ENCODE data around the gene F2.
"Not testable (repeated sequence)": the region's sequence is repeated elsewhere in the genome, so short reads cannot be mapped to it uniquely, and the experiment has no call there.

F2 gene

DNA sequence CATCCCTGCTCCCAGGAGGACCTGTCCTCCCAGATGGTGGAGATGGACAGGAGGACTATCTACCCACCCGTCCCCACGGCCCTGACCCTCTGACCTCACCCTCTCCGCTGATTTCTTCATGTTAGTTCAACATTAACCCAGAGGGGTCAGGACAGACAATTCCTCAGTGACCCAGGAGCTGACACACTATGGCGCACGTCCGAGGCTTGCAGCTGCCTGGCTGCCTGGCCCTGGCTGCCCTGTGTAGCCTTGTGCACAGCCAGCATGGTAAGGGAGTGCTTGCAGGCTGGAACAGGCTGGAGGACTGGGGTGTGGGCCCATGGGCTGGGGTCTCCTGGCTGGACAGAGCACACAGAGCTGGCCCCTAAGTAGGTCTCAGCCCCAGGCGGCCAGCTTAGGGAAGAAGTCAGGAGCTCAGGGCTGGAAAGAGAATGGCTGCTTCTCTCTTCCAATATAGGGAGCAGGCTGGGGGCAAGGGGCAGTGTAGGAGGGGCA lies at the start of gene F2:
F2 (plus strand) TSS at position 166 of the 495 bp plus-strand sequence; CDS start at position 189, 23 bp downstream.
- no peak for DNase-seq

DNA sequence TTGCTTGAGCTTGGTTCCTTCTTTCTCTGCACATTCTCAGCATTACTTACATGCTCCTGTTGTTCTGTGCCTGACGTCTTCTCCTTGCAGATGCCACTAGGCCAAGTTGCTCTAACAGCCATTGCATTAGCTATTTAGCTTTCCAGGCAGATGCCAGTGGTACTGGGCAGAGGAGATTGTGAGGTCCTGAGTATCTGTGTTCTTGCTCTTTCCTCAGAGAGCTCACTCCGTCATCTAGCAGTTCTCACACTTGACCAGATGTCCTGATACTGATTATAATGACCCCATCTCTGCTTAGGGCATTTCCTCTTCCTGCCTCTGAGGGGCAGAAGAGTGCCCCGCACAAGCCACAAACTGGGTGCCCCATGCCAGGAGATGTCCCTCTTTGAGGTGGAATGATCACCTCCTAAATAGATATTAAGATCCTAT lies 49.3 kb upstream of the F2 start:
- DNase-seq = no peak

DNA sequence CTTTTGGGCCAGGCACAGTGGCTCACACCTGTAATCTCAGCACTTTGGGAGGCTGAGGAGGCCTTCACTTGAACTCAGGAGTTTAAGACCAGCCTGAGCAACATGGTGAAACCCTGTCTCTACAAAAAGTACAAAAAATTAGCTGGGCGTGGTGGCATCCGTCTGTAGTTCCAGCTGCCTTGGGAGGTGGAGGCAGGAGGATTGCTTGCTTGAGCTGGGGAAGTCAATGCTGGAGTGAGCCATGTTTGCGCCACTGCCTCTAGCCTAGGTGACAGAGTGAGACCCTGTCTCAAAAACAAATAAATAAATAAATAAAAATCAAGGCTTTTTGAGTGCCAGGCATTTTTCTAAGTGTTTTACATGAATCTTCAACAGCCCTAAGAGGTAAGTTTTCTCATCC lies 48.5 kb upstream of the F2 start:
- not testable (repeated sequence) for DNase-seq

DNA sequence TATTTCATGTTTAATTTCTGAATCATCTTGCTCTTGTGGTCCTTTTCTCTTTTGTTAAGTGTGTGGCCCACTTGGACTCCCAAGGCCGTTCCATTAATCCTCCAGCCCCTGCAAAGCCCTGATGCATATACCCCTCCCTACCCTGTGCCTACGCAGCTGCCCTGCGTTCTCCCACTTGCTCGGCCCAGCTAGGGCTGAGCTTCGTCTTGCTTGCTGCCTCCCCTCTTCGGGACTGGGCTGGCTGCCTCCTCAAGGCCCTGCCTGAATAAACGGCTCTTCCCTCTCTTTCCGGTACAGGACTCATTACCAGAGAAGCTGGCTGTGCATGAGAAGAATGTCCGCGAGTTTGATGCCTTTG lies 47.1 kb upstream of the F2 start:
- no peak for DNase-seq

DNA sequence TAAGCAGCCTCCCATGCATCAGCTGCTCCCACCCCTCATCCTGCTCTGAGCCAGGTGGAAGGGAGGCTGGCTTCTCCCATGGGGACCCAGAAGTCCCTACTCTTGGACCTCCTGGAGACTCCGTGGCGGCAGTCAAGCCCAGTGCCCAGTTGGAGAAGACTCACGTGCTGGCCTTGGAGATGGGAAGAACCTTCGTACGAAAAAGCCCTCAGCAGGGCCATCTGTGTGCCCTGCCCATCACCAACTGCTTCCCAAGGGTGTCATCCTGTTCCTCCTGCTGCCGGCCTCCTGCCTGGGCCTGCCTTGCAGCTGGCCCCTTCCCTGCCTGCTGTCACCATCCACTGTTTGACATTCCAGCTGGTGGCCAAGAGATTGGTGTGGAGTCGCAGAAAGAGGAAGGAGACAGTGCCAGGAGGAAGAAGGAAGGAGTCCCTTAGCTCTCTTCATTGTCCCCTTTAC lies 46.6 kb upstream of the F2 start:
- DNase-seq = no peak

DNA sequence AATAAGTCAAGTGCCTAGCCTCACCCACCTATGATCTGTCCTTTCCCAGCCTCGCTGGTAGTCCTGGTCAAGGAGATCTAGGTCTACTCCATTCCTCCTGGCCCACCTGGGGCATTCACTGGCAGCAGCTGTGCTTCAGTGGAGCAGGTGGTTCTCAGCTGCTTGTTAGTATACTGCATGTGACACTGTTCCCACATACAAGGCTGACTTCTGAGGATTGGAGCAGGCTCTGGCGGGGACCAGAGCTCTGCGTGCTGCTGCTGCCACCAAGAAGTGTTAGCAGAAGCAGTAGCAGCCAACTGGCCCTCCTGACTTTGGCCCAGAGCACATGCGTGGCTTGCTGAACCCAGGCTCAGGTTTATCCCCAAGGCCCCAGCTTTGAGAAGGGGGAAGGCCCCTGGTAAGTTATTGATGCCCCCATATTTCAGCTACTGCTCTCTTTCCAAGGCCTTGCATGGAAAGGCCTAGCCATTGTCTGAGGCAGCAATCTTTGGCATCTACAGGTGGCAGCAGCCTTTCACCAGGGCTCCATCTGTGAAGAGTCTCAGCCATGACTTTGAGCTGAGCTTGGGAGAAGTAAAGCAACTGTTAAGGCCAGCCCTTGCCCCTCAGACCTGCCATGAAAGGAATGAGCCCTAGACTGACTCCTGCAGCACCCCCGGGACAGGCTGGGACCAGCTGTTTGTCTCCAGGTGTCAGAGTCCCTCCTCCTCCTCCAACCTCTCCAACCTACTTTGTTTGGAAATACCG lies 45.1 kb upstream of the F2 start:
- no peak for DNase-seq

DNA sequence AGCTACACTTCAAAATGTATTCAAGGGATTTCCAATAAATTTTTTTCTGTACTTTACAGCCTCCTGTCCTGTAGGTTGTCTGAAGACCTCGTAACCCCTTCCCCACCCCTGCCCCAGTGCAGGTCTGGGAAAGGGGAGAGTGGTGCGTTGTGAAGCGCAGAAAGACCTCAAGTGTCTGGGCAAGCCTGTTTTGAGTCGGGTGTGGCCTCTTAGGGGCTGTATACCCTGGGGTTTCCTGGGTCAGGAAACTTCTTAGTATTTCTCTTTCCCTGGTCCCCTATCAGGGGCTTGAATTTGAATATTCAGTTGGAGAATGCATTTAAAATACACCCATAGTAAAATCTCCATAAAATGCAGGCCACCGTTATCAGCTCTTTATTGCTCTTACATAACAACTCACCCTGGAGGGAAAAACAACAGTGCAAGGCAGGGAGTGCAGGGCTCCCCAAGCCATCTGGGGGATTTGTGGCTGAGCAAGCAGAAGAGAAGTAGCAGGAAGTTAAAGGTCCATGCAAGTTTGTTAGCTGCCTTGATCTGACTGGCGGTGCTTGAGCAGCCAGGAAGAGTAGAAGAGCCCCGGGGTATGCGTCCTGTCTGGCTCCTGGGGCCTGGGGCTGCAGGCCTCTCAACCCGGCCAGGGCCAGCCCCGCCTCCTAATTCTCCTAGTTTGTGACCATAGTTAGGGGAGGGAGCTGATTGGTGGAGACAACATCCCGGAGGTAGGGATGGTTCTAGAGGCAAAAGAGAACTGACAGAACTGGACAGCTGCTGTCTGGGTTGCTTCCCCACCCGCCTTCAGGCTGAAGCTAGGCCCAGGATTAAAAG lies 44.3 kb upstream of the F2 start:
- DNase-seq = no peak

DNA sequence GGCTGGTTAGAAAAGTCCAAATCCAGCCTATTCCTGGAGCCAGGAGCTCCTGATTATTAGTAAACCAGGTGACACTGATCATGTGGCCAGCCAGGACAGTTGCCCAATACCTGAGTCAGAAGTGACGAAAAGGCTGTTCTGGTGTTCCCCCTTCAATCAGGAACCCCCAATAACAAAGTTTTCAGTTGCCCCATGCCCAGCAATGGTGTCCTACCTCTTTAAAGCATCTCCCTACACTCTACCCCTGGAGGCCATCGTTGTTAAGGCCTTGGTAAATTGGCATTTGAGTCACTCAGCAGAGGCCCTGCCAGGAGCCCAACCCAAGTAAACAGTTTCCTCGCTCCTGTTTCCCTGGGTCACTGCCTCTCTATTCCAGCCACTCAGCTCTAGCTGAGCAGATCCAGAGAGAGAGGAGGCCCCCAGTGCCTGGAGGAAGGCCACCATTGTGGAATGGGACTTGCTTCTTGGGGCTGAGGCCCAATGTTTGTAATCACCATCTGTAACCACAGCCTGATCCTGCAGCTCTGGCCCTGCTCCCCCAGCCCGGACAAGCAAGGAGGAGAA lies 43.6 kb upstream of the F2 start:
- no peak for DNase-seq

DNA sequence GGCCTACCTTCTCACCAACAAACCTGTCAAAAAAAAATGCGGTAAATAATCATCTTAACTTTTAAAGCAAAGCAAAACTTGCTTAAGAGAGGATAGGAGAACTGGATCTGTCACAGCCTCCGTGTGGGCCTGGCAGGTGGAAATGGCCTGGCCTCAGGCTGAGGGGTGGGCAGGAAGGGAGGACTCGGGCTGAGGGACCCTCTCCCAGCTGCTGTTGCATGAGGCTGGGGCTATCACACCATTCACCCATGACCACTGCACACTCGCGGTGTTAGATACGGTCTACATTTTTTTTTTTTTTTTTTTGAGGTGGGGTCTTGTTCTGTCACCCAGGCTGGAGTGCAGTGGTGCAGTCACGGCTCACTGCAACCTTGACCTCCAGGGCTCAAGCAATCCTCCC lies 43.1 kb upstream of the F2 start:
- DNase-seq = no peak

DNA sequence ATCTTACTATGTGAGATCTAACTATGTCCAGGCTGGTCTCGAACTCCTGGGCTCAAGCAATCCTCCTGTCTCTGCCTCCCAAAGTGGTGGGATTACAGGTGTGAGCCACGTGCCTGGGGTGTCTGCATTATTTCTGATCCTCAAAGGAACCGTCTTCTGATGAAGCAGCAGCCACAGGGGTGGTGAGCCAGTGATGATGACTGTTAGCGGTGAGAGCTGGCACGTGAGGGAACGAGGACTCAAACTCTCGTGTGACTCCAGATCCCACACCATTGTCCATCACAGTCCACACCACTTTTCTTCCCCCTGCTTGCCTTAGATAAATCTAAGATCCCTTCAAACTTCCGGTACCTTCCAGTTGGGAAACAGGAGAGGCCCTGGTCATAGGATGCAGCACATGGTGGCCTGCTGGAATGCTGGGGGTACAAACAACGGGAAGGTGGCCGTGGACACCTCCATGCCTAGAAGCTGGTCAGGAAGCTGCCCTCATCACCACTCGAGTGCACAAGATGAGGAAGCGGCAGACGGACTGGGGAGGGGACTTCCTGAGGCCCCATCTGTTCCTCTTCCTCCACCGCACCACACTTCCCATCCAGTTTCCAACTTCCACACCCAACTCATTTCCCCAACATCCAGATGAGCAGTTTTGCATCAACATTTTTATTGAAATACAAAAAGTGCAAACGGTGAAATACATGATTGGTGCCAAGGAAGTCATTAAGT lies 42.4 kb upstream of the F2 start:
- no peak for DNase-seq

DNA sequence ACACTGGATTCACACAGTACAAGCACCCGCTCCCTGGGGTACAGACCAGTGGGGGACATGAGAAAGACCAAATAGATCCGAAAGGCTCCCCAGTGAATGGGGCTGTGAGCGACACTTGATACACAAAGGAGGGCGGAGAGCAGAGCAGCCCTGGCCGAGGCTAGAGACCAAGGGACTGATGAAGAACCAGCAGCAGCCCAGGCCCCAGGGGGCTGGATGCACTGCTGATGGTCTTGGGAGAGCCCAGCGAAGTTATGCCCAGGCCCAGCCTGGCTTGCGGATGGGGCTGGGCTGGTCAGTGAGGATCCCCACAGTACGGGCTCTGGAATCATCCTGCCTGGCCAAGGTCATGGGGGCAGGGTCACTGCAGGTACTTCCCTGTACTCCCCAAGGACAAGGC lies 41.8 kb upstream of the F2 start:
- no peak for DNase-seq

DNA sequence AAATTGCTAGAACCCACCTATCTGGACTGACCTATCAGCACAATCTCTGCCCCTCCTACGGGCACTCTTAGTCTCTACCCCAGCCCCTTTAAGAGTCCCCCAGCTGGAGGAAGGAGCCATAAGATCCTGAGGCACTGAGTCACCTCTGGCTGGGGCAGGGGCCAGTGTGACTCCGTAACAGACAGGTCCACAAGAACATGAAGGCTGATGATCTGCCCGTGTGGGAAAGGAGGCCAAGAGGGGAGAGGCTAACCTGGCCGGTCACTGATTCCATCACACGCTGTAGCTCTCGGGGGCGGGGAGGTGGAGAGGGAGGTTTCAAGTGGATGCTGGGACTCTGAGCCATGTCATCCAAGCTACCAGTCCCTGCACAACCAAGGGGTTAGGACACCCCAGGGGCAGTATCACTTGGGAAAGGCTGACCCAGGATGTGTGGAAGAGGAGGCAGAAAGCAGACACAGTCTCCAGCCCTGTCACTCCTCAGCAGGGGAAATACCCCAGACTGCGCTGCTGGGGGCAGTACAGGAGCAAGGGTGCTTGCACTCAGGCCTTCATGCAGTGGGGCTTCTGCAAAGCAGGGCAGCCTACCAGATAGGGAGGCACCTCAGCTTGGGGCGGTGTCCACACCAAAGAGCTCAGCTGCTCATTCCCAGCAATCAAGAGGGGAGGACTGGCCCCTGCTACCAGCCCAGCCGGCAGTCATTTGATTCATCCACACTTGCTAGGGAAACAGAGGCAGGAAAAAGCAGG lies 40.8 kb upstream of the F2 start:
- DNase-seq = no peak

DNA sequence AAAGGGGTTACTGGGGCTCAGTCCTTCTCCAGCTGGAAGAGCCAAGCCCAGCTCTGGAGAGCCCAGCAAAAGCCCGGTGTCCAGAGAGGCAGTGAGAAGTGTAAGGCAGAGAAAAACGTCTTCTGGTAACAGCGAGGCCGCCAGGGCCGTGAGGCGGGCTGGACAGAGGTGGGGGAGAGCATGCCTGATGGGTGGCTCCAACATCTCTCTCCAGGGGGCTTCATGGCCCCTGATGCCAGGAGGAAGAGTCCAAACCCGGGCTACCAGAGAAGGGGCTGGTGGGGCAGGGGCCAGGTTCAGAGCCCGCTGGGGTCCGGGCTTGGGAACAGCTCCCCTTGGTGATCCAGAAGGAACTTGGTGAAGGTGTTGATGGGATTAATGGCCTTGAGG lies 40.3 kb upstream of the F2 start:
- no peak for DNase-seq

DNA sequence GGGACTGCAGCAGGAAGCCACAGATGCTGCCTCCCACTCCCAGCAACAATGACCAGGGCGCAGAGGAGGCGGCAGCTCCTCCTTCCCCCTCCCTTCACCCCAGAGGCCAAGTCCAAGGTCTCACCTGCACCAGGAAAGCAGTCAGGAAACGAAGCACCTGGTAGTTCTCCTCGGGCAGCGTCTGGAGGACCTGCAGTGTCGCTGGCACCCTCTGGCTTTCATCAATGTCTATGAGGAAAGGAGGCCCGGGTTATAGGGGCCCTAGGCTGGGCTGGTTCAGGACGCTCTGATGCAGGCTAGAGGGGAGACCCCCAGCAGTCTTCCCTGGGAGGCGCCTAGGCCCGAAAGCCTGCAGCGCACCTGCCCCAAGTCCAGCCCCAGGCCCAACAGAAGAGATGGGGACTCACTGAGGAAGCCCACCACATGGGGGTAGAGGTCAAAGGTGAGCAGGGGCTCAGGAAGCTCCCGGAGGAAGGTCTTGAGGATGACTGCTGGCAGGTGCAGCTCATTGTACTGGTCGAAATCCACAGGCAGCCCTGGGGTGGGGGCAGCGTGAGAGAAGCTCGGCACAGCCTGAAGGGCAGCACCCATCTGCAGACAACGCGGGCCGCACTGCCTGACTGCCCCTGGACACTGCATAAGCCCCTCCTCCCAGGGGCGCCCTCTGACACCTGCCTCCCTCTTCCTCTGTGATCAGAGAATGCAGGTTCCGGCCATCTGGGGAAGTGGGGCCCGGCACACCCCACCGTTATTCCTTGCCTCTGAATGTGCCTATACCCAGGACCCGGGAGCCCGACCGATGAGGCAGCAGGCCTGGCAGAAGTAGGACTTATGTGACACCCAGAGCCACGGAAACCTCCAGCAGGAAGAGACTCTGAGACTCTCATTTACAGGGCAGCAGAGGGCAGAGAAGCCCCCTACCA lies 39.5 kb upstream of the F2 start:
- no peak for DNase-seq

DNA sequence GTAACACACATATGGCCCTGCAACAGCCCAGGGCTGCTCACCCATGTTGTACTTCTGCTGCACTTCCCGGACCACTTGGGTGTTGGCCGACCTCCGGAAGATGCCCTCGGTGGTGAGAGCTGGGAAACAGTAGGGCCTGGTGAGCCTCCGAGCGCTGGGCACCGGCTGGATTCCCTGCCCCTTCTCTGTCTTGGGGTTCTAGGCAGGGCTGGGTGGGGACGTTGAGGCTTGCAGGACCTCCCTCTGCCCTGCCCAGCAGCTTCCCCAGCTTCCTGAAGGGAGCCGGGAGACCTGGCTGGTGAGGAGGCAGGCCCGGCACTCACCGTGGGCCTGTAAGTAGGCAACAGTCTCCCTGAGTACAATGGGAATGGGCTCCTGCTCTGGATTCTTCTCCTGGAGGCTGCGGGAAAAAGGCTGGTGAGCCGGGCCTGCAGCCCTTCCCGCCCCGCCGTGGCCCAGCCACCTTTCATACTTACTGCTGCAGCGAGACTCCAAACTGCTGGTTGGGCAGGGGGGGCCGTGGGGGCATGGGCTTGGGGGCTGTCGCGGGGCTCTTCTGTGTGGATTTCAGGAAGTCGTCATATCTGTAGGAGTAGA lies 38.8 kb upstream of the F2 start:
- DNase-seq = no peak

DNA sequence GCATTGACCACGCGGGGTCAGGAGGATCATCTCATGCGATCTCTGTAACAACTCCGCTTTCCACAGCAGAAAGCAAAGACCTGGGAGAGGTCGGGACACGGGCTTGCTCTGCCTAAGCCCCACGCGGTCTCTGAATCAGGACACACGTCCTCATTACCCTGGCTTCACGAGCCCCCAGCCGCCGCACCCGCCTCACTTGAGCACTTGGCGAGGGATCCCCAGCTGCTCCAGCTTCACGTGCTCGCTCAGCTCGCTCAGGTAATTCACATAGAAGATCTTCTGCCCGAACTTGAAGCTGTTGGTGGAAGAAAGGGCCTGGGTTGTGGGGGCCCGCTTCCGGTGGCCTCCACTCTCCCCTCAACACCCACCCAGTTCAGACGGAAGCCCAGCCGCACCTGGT lies 38.2 kb upstream of the F2 start:
- DNase-seq = no peak

DNA sequence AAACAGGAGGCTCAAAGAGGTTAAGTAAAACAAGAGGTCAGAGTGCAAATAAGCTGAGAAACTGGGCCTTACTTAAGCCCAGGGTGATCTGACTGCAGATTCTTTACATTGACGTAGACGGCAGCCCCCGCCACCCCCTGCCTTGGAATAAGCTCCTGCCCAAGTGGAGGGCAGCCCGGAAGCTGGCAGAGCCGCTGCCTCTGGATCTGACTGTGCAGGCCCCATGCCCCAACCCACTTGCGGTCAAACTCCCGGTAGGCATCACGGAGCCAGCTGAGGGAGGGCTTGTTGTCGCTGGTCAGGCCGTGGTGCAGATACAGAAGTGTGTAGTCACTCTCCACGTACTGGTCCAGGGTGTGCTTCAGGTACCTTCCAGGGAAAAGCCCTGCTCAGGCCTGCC lies 37.2 kb upstream of the F2 start:
- no peak for DNase-seq

DNA sequence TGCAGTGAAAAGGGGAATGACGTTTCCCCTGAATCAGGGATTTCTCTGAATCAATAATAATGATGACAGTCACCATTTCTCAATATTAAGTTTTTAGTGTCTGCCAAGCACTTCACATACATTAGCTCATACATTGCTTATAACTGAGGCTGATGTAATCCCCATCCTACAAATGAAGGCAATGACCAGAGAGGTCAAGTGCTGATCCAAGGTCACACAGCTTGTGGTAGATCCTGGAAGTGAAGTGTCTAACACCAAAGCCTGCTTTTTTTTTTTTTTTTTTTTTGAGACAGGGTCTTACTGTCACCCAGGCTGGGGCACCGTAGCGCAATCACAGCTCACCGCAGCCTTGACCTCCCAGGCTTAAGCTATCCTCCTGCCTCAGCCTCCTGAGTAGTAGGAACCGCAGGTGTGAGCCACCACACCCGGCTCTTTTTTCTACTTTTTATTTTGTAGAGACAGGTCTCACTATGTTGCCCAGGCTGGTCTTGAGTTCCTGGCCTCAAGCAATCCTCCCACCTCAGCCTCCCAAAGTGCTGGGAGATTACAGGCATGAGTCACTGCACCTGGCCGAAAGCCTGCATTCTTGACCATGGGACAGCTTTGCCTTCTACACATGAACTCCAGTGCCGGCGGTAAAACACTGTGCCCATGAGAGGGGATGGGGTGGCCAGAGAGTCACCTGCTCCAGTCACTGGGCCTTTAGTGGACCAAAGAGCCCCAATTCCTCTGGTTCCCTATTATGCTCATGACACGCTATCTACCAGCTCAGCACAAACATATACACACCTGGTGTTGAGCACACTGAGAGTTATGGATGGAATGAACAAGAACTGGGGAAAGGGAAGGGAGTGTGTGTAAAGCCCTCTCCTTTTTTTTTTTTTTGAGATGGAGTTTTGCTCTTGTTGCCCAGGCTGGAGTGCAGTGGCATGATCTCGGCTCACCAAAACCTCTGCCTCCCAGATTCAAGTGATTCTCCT lies 36.0 kb upstream of the F2 start:
- no peak for DNase-seq

DNA sequence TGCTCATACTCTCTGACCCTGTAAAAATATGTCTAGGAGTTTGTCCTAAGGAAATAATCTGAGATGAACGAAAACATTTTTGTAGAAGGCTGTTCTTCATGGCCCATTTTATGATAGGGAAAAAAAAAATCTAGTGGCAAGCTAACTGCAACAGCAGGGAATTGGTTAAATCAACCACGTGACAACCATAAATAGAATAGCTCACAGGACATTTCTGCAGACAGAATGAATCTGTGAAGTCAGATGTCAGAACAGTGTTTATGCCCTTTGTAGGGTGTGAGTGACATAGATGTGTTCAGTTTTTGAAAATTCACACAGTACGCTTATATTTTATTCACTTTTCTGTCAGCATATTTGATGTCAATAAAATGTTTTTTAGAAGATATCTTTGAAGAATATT lies 34.6 kb upstream of the F2 start:
- DNase-seq = no peak

Data from activated CD4-positive, CD25-positive, alpha-beta regulatory T cell treated with anti-CD3 and anti-CD28 coated beads, Interleukin-2, amount 50 U/mL, for 72 hours (primary cell).